ENCODE measurements around the gene SNRNP40.
A peak's percentile ranks its signal among the peaks of the same experiment; 100 is the strongest.
"Not testable (repeated sequence)": the region's sequence is repeated elsewhere in the genome, so short reads cannot be mapped to it uniquely, and the experiment has no call there.

Gene SNRNP40

DNA sequence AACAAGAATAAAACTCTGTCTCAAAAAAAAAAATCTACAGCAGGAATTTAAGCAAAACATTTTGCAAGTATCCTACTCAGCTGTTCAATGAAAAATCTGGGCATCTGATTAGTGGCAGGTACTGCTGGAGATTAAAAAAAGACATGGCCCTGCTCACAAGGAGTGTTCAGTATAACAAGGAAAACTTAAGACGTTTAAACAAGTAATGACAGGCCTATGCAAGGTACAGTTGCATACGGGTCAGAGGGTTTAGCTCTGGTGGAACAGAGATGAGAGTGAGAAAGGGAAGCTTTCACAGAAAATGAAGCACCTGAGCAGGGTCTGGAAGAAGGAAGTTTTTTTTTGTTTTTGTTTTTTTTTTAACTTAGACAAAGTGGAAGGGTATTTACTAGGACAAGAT, 23.0 kb downstream of the SNRNP40 start:
- no peak for DNase-seq

DNA sequence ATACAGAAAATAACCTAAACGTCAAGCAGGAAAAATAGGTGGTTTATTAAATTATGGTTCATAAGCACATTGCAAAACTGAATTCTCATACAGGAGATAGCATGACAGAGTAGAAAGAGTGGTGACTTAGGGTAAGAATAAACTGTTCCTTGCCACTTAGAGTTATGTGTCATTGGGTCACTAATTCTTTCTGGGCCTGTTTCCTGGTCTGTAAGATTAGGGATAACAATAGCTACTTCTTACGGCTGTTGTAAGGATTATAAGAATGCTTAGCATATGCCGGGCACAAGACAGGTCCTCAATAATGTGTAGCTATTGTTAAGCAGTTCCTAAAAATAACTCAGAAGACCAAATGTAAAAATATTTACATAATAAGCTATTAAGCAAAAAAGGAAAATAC, 24.2 kb downstream of the SNRNP40 start:
- DNase-seq: no peak

DNA sequence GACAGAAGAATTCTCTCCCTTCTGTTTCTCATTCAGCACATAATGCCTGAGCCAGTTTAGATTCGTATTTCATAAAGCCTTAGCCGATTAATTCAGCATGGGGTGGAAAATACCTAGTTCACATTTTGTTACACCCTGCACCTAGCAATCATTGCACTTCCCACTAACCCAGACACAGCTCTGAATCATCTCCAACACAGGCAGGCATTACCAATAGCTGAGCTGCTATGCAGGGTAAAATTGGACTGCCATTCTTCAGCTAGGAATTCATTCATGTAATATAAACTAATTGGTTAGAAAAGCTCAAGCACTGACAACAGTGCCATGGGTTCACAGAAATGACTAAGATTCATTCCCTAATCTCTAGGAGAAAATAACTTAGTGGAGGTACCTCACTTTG, 30.0 kb downstream of the SNRNP40 start:
- DNase-seq: no peak

DNA sequence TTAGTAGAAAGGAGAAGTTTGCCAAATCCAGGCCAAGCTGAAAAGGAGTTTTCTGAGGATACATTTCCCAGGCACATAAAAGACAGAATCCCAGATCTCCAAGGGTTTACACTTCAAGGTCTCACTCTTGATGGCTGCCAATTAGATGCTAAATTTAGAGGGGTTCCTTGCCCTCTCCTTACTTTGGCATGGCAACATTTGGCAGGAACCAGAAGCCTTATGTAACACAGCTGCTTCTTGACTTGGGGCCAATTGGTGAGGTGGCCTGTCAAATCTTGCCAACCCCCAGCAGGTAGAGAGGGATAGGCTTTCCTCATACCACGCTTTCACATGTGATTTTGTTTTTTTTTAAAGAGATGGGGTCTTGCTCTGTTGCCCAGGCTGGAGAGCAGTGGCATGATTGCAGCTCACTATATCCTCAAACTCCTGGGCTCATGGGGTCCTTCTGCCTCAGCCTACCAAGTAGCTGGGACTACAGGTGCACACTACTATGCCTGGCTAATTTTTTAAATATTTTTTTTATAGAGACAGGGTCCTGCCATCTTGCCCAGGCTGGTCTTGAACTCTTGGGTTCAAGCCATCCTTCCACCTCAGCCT, 31.7 kb downstream of the SNRNP40 start:
- DNase-seq: no peak

DNA sequence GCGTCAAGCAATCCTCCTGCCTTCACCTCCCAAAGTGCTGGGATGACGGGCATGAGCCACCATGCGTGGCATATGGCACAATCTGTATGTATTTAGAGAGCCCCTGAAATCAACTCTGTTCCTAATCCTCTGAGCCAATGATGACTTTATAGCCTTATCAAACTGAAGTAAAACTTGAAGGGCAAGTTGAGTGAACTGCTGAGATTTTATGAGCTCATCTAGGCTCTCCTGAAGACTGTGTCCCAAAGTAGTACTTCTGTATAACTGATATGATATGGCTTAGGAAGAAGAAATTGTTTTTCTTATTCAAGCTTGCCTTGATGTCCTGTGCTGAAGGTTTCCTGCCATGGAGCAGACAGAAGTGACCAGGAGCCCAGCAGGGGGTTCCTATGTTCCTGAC, 33.2 kb downstream of the SNRNP40 start:
- no peak for DNase-seq

DNA sequence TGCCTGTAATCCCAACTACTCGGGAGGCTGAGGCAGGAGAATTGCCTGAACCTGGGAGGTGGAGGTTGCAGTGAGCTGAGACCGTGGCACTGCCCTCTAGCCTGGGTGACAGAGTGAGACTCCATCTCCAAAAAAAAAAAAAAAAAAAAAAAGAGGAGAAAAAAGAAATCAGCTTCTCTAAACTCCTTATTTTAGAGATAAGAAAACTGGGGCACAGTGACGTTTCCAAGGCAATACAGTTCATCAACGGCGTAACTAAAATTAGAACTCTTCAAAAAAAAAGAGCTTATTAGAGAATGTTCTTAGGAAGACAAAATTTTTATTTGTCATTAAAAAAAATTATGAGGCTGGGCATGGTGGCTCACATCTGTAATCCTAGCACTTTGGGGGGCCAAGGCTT, 34.2 kb downstream of the SNRNP40 start:
- not testable (repeated sequence) for DNase-seq

DNA sequence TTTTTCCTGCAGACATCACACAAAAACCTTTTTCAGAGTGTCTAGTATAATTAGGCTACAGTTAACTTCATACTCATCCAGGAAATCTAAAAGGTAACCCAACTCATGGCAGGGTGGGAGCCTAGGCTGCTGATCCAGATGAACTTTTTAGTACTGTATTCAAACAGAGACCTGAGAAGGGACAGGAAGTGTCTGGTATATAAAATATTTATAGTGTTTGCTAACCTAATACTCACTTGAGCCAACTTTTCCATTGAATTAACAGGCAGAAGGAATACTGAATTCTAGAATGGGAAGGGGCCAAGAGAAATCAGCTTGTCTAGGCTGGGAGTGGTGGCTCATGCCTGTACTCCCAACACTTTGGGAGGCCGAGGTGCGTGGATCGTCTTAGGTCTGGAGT, 34.7 kb downstream of the SNRNP40 start:
- no peak for DNase-seq

DNA sequence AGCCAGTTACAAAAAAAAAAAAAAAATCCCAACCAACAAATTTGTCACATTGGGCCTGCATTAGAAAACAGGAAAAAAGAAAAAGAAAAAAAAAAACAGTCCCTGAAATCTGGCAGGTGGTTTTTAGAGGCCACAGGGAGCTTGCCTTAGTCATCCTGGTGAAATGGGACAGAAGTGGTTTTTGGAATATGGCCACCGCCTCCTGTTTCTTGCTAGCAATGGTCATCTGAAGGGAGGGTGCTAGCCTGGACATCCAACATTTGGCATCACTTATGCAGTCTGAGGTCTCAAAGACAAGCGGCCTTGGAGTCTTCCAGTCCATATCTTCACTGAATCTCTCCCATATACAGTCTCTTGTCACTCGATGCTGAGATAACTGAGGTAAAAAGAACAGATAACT, 36.8 kb downstream of the SNRNP40 start:
- DNase-seq: no peak

DNA sequence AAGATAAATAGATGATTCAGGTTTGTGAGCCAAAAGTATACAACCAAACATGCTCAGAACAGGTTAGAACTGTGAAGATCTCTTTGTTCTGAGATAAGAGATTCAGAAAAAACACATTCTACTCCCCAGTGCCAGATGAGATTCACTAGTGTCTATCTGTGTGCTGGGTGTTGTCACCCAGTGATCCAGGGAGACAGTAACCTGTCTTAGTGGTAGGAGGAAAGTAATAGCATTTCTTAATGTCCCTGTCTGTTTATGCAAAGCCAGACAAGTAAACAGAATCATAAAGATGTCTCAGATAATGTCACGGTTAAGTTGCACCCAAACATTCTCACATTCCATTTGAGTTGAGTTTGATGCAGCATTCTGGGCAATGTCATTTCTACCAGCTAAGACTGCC, 38.0 kb downstream of the SNRNP40 start:
- no peak for DNase-seq

DNA sequence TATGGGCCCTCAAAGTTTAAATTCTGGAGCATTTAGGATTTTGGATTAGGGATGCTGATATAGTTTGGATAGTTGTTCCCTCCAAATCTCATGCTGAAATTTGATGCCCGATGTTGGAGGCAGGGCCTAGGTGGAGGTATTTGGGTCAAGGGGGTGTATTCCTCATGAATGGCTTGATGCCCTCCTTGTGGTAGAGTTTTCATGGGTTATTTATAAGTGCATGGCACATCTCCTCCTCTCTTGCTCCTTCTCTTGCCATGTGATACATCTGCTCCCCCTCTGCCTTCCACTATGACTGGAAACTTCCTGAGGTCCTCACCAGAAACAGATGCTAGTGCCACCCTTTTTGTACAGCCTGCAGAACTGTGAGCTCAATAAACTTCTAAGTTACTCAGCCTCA, 39.4 kb downstream of the SNRNP40 start:
- no peak for DNase-seq

DNA sequence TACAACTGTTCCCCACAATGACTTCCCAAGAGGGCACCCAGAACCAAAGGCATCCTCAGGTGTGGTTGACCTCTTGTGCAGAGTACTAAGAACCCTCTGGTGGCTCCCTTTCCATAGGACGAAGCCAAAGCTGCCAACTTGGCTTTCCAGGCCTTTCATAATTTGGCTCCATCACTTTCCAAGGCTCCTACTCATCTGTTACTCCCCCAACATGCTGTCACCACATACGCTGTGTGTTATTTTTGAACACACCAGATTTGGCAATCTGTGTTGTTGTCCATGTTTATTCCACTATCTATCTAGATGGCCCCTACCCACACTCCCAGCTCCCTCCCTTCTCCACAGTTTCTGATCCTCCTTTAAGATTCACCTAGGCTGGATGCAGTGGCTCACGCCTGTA, 46.7 kb downstream of the SNRNP40 start:
- no peak for DNase-seq

DNA sequence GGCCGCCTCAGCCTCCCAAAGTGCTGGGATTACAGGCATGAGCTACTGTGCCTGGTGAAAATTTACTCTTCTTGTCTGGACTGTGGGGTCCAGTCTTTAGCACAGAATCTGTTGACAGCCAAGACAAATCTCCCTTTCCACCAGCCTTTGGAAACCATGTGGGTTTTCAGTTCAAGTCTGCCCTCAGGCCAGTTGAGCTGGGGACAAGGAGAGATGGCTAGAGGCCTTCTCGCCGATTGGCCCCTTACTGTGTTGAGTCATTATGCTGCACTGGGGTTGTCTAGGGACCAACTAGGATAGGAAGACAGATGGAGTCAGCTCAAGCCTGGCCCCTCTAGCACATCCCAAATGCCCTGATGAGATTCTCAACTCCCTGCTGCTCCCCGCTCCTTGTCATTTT, 48.3 kb downstream of the SNRNP40 start:
- DNase-seq: no peak

DNA sequence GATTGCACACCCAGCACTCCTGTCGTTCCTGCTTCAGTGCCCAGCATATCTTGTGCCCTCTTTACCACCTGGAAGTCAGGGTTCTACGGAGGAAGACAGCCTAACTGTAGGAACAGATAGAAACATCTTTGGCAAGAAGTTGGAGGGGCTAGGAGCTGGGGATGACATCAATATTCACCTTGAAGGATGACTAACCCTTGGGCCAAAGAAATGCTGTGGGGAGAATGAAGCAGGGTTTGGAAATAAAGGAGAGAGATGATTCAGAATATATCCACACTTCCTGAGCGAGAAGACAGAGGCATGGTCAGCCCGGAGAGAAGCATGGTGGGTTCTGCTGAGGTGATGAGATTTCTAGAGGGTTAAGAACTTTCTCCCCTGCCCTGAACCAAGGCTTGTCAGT, 52.3 kb downstream of the SNRNP40 start:
- no peak for DNase-seq

DNA sequence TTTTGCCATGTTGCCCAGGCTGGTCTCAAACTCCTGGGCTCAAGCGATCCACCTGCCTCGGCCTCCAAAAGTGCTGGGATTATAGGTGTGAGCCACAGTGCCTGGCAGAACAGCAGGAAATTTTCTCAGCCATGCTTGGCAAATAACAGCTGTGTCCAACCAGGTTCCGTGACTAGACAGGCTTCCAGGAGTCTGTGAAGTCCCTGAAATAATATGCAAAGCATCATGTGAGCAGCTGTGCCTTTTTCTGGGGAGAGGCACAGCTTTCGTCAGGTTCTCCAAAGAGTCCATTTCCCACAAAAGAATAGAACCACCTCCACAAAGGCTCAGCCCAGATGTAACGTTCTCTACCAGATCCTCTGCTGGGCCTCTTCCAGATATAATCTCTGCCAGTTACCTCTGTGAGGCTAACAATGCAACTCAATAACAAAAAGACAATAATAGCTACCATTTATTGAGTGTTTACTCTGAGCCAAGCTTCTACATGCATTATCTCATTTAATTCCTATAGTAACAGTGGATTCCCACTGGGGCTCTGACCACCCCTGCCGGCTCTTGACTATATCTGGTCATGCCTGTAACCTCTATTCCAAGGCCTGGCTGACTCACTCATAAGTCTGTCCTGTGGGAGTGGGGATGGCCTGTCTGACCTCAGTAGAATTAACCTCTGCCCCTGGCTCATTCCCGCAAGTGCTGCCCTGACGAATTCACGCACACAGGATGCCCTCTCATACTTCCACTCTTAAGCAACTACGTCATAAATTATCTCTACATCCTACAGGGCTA, 52.9 kb downstream of the SNRNP40 start:
- peak; percentile 8 for DNase-seq

DNA sequence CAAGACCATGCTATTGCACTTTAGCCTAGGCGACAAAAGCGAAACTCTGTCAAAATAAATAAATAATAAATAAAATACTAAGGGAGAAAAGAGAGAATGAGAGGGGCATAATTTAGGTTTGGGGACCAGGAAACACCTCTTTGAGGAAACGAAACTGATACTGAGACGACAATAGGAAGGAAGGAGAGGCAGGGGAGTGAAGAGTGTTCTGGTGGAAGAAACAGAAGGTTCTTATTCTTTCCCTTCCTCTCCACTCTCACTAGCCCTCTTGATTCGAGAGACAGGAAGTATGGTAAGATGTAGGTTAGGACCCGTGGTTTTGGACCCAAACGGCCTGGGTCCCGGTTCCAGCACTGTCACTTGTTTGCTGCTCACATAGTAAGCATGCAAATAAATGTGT, 55.3 kb downstream of the SNRNP40 start:
- DNase-seq: no peak

DNA sequence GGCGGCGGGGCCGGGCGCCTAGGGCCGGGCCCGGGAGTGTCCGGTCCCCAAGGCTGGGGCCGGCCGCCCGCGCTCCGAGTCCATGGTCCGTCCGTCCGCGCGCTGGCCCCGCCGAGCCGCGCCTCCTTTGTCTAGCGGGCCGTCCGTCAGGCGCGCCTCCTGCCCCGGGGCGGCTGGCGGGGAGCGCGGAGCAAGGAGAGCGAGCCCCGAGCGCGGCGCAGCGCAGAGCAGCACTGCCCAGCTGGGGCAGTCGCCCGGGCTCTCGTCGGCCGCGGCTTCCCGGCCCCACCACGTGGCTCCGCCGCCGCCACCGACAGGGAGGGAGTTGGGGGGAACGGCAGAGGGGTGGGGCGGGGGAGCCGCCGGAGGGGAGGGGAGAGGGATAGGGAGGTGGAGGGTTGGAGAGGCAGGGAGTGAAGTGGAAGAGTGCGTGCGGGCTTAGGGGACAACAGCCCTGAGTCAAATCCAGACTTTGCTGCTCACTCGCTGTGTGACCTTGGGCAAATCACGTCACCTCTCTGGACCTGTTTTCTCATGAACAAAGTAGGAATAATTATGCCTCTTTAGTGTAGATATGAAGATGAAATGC, 56.8 kb downstream of the SNRNP40 start, which contains the start of gene NKAIN1:
Gene NKAIN1 (minus strand): TSS at position 235 of the 589 bp plus-strand sequence. CDS start 340 bp downstream, outside the sequence.
- DNase-seq: peak; percentile 9

DNA sequence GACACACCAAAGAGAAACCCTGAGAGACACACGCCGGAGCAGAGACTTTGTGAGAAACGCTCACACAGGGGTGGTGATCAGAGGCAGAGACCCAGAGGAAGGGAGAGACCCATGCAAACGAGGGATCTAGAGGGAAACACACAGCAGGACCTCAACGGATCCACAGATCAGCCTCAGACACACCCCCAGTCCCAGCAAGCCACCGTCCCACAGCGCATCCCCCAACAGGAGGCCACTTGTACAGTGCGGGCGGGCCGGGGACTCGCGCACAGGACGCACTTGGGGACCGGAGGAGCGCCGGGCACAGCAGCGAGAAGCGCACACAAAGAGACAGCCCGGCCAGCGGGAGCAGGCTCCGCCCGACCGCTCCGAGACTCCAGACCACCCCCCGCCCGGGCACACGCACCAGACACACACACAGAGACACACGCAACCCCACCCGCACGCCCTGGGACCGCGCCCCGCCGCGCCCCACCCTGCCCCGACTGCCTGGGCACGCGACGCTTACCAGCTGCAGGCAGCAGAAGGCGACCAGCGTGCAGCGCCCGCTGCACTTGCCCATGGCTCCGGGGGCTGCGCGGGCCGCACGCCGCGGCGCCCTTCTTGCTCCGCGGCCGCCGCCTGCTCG, 57.5 kb downstream of the SNRNP40 start:
- DNase-seq: peak; percentile 5

DNA sequence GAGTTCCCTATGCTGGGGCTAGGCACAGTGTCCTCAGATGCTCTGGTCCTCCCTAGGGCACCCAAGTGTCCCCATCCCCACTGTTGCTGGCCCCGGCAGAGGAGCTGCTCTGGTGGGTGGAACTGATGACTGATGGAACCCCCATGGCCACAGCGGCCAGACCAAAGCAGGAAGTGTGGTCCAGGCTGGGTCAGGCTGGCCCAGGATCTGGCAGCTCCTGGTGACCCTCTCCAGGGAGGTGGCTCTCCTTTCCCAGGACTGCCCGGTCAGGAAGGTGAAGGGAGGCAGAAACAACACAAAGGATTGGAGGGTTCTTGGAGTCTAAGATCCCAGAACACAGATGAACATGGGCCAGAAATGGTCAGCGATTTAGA, 58.0 kb downstream of the SNRNP40 start:
- DNase-seq: no peak

DNA sequence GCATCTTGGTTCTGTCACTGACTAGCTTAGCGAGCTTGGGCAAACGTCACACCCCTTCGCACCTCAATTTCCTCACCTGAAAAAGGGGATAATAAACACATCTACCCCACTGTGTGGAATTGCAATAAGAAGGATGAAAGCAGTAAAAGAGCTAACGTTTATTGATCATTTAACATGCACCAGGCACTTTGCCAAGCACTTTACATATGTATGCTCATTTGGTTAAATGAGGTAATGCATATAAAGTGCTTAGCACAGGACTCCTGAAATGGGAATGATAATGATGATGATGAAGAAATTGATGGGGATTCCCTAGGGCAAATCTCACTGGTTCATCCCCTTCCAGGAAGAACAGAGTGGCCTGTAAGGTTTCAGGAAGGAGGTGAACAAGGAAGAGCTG, 61.7 kb downstream of the SNRNP40 start:
- no peak for DNase-seq

DNA sequence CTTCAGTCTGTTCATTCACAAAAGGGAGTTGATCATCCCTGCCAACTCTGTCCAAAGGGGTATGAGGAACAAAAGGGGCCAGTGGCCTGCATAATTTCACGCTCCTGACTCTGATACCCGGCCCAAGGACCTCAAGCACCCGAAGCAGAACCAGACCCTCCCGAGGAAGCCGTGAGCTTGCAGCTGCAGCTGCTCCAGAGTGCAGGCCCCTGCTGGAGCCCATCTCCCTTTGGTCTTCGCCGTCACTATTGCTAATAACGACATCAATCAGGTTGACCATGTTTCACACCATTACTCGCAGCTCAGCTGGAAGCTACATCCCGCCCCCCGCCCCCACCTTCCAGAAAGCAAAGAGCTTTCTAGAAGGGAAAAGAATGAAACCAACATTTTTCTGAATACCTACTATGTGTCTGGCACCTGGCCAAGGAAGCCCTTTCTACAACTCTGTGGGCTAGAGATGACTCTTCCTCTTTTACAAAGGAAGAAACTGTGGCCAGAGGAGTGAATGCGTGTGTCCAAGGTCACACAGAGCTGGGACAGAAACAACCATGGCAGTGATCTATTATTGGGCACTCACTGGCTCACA, 62.4 kb downstream of the SNRNP40 start:
- DNase-seq: no peak

DNA sequence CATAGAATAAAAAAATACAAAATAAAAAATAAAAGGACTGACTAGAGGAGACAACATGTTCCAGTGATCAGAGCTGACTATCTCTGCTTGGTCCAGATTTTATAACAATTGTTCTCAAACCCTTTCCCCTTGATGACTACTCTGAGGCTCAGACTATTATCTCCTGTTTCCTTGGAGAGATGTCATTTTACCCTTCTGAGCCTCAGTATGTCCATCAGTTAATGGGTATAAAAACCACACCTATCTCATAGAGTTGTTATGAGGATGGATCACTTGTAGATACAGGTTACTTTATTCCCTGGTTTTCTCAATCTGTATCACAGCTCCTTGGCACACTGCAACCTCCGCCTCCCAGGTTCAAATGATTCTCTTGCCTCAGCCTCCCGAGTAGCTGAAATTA, 63.9 kb downstream of the SNRNP40 start:
- DNase-seq: no peak

DNA sequence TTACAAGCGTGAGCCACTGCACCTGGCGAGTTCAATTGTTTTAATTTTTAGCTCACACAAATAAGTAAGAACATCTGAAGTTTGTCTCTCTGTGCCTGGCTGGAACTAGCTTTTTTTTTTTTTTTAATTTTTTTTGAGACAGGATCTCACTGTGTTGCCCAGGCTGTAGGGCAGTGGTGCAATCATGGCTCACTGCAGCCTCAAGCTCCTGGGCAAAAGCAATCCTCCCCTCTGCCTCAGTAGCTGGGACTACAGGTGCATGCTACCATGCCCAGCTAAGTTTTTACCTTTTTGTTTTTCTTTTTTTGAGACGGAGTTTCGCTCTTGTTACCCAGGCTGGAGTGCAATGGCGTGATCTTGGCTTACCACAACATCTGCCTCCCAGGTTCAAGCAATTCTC, 64.8 kb downstream of the SNRNP40 start:
- DNase-seq: no peak

DNA sequence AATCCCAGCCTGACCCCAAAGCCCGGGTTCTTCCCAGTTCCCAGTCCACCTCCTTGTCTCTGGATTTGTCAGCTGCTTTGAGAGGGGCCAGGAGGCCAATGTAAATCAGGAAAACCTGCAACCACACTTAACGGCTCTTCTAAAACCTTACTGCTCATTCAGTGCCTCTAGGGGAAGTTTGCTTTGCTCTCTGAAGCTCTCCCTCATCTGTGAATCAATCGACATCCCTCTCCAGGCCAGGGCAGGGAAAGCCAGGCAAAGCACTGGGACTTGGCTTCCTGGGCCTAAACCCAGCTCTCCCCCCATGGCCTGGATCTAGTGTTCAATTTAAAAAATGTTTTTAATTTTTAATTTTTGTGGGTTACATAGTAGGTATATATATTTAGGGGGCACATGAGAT, 66.2 kb downstream of the SNRNP40 start:
- DNase-seq: no peak

DNA sequence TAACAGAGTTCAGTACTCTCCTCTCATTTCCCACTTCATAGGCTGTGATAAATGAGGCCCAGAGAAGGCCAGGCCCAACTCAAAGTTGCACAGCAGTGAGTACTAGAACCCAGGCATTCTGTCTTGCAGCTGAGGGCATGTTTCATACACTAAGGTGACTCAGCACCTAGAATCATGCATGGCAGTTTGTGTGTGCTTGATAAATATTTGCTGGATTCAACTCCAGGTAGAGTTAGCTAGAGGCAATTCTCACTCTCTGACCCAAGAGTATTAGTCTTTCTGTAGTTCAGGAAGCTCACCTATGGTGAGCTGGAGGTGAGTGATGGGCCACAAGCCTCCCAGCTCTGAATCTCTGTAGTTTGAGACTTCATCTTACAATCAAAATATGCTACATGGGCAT, 67.6 kb downstream of the SNRNP40 start:
- no peak for DNase-seq

Data from NCI-H1694 treated with DMSO at 0.1 percent for 48 hours (cell line).